A549 (cell line): ENCODE data around the gene RFESD.

ENCODE experiments used
- CTCF ChIP-seq: fragments of >200 bp; sonication (Bioruptor Twin); formaldehyde crosslinking; IDR thresholded peaks from 3 replicates; pipeline ENCODE4 v1.5.1; 2016
- FOSL2 ChIP-seq, 2 experiments: fragments of 450-650 bp in 1 of 2; fragments of >200 bp in 1 of 2; sonication (Bioruptor Twin) in 1 of 2; formaldehyde crosslinking; IDR thresholded peaks; 2 replicates each; pipeline versions ENCODE4 v1.5.0 to v1.6.1; 2016 to 2020; ENCODE audit warnings: mild to moderate bottlenecking in 1 of 2, moderate library complexity in 1 of 2
- POLR2A ChIP-seq: IDR thresholded peaks from 2 replicates; pipeline ENCODE4 v1.6.1; 2012; ENCODE audit warnings: mild to moderate bottlenecking, low read length
- ZNF302 ChIP-seq: fragments of 250-450 bp; sonication (Bioruptor Pico); IDR thresholded peaks from 2 replicates; pipeline ENCODE4 v1.9.0; 2021; ENCODE audit warnings: inconsistent platforms, mild to moderate bottlenecking, moderate library complexity
- TF ChIP-seq, protein P1 (sequence below): IDR thresholded peaks from 2 replicates; pipeline ENCODE4 v1.6.1; 2012

DNA sequence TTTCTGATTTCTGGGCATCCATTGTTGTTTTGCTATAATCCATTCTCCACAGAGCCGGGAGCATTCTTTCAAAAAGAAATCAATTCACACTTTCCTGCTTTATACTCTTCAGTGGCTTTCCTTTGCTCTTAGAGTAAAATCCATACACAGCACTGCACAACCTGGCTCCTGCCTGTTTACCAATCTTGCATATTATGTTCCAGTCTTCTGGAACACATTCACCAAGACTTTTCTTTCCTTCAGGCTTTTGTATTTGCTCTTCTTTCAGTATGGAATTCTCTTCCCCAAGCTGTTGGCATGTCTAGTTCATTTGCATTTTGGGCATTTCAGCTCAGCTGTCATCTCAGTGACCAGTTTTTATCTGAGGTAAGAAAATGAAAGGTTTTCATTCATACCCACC lies 6.3 kb downstream of the RFESD start:
- no peak for TF ChIP-seq CTCF
- no peak for TF ChIP-seq POLR2A
- TF ChIP-seq, protein P1, sequence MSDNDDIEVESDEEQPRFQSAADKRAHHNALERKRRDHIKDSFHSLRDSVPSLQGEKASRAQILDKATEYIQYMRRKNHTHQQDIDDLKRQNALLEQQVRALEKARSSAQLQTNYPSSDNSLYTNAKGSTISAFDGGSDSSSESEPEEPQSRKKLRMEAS, result no peak
- no peak for TF ChIP-seq ZNF302
- TF ChIP-seq FOSL2 (IDR thresholded peaks at IDR 0.05), result no peak
- TF ChIP-seq FOSL2 (CRISPR knock-in tag; IDR thresholded peaks at IDR 0.05), result no peak
